ENCODE data around the gene GPR55.

GPR55 gene

GRCh38 chr2:230898016-230898712 lies 26.9 kb downstream of the GPR55 start:
- Histone ChIP-seq H4K20me1 (ENCODE audit: insufficient read depth, low read length) (no peaks in the 10 kb centered on the region), H3K79me2 (ENCODE audit: insufficient read depth, low read length) (no peaks in the 10 kb centered on the region), H3K9ac (ENCODE audit: low read length) (no peak overlapping the region), H3K4me2 (ENCODE audit: low read length) (no peak overlapping the region), H3K4me3 (ENCODE audit: low read depth, low read length, poor library complexity, severe bottlenecking) (no peak overlapping the region), H3K4me1 (ENCODE audit: insufficient read depth, low read length, severe bottlenecking) (peaks cover 18% of the 10 kb centered on the region), H3K36me3 (ENCODE audit: insufficient read depth, low read length) (no peaks in the 10 kb centered on the region), H3K27ac (ENCODE audit: low read depth, low read length, poor library complexity, severe bottlenecking) (no peak overlapping the region), H3K9me2 (ENCODE audit: low read depth, low read length) (no peaks in the 10 kb centered on the region), H3K9me3 (ENCODE audit: low read length) (no peaks in the 10 kb centered on the region), H3K27me3 (ENCODE audit: insufficient read depth, low read length) (peaks cover 14% of the 10 kb centered on the region; the same call in 1 of the 2 replicates), H2AFZ (ENCODE audit: low read length) (no peak overlapping the region), H3F3A (ENCODE audit: insufficient read depth, low read length) (no peaks in the 10 kb centered on the region)
- TF ChIP-seq CTCF (IDR thresholded peaks at IDR 0.05; ENCODE audit: low read length) (no peak), EZH2 (IDR thresholded peaks at IDR 0.05; ENCODE audit: borderline replicate concordance, low read length) (no peak)

GRCh38 chr2:230896346-230897115 lies 28.5 kb downstream of the GPR55 start:
- H3K9me3 ChIP-seq (ENCODE audit: low read length): no peaks in the 10 kb centered on the region
- no peaks in the 10 kb centered on the region for H3K9me2 ChIP-seq (ENCODE audit: low read depth, low read length)
- no peaks in the 10 kb centered on the region for H3K36me3 ChIP-seq (ENCODE audit: insufficient read depth, low read length)
- no peaks in the 10 kb centered on the region for H3F3A ChIP-seq (ENCODE audit: insufficient read depth, low read length)
- peaks cover 9% of the 10 kb centered on the region for H3K4me1 ChIP-seq (ENCODE audit: insufficient read depth, low read length, severe bottlenecking)
- no peak overlapping the region for H3K9ac ChIP-seq (ENCODE audit: low read length)
- H3K4me3 ChIP-seq (ENCODE audit: low read depth, low read length, poor library complexity, severe bottlenecking): no peak overlapping the region
- TF ChIP-seq EZH2 (IDR thresholded peaks at IDR 0.05; ENCODE audit: borderline replicate concordance, low read length): no peak
- TF ChIP-seq CTCF (IDR thresholded peaks at IDR 0.05; ENCODE audit: low read length): no peak
- no peak overlapping the region for H2AFZ ChIP-seq (ENCODE audit: low read length)
- H3K4me2 ChIP-seq (ENCODE audit: low read length): no peak overlapping the region
- H3K27me3 ChIP-seq (ENCODE audit: insufficient read depth, low read length): peaks cover 17% of the 10 kb centered on the region; the same call in 1 of the 2 replicates
- no peaks in the 10 kb centered on the region for H4K20me1 ChIP-seq (ENCODE audit: insufficient read depth, low read length)
- no peaks in the 10 kb centered on the region for H3K79me2 ChIP-seq (ENCODE audit: insufficient read depth, low read length)
- no peak overlapping the region for H3K27ac ChIP-seq (ENCODE audit: low read depth, low read length, poor library complexity, severe bottlenecking)

GRCh38 chr2:230895536-230896345 lies 29.3 kb downstream of the GPR55 start:
- Histone ChIP-seq H3K4me3 (ENCODE audit: low read depth, low read length, poor library complexity, severe bottlenecking) (no peak overlapping the region), H3K4me2 (ENCODE audit: low read length) (no peak overlapping the region), H3K9me2 (ENCODE audit: low read depth, low read length) (no peaks in the 10 kb centered on the region), H3K27me3 (ENCODE audit: insufficient read depth, low read length) (peaks cover 17% of the 10 kb centered on the region; the same call in 1 of the 2 replicates), H3K79me2 (ENCODE audit: insufficient read depth, low read length) (no peaks in the 10 kb centered on the region), H3K36me3 (ENCODE audit: insufficient read depth, low read length) (no peaks in the 10 kb centered on the region), H2AFZ (ENCODE audit: low read length) (no peak overlapping the region), H3K4me1 (ENCODE audit: insufficient read depth, low read length, severe bottlenecking) (peaks cover 9% of the 10 kb centered on the region), H4K20me1 (ENCODE audit: insufficient read depth, low read length) (no peaks in the 10 kb centered on the region), H3K27ac (ENCODE audit: low read depth, low read length, poor library complexity, severe bottlenecking) (no peak overlapping the region), H3F3A (ENCODE audit: insufficient read depth, low read length) (no peaks in the 10 kb centered on the region), H3K9ac (ENCODE audit: low read length) (no peak overlapping the region), H3K9me3 (ENCODE audit: low read length) (no peaks in the 10 kb centered on the region)
- TF ChIP-seq EZH2 (IDR thresholded peaks at IDR 0.05; ENCODE audit: borderline replicate concordance, low read length) (no peak), CTCF (IDR thresholded peaks at IDR 0.05; ENCODE audit: low read length) (no peak)
